ENCODE data around the gene OPCML.

- TF ChIP-seq CTCF (IDR thresholded peaks at IDR 0.05; ENCODE audit: insufficient read depth, low read length), result no peak
- no peak for TF ChIP-seq REST (IDR thresholded peaks at IDR 0.05; ENCODE audit: insufficient replicate concordance, low read depth)
- no peak for TF ChIP-seq POLR2AphosphoS5 (IDR thresholded peaks at IDR 0.05; ENCODE audit: low read depth)
- TF ChIP-seq GABPA (IDR thresholded peaks at IDR 0.05; ENCODE audit: low read depth), result no peak
Measured at GRCh38 chr11:132493801-132494200, 1038.5 kb downstream of the OPCML start.

Data from HL-60 (cell line).